T47D (cell line): ENCODE measurements around the gene FAM120AOS.
"Not testable (repeated sequence)": the region's sequence is repeated elsewhere in the genome, so short reads cannot be mapped to it uniquely, and the experiment has no call there.

Experiments
- DNase-seq, 2 experiments: peaks; one replicate each; pipeline versions ENCODE4 v3.0.0 to v3.0.0-alpha.2; 2011 to 2012; ENCODE audit warnings: low read depth in 1 of 2, low spot score in 1 of 2
- JUND ChIP-seq: IDR thresholded peaks from 2 replicates; pipeline ENCODE4 v1.6.1; 2012; ENCODE audit warnings: low read depth
- in situ Hi-C: cut with HindIII; loops from 2 replicates; pipeline ENCODE4 v1.10.0; 2016; ENCODE audit warnings: low sequenced_read_pairs, low pct_unique_long_range_greater_than_20kb

FAM120AOS gene

GRCh38 chr9:93450945-93451815 lies 2.2 kb downstream of the FAM120AOS start, which contains the start of gene FAM120A:
FAM120A (plus strand) TSS chr9:93451685; CDS start chr9:93451916, 231 bp downstream.
- TF ChIP-seq JUND: no peak
- peak; percentile 41 to 83 for DNase-seq
- in situ Hi-C loops: no loop called here

GRCh38 chr9:93447655-93448054 lies 5.7 kb downstream of the FAM120AOS start:
- no peak for TF ChIP-seq JUND
- DNase-seq: no peak

GRCh38 chr9:93446073-93446472 lies 7.3 kb downstream of the FAM120AOS start:
- in situ Hi-C loops: no loop called here

More at GRCh38 chr9:93447655-93448054, 5.7 kb downstream of the FAM120AOS start:
- in situ Hi-C loops: no loop called here

DNA sequence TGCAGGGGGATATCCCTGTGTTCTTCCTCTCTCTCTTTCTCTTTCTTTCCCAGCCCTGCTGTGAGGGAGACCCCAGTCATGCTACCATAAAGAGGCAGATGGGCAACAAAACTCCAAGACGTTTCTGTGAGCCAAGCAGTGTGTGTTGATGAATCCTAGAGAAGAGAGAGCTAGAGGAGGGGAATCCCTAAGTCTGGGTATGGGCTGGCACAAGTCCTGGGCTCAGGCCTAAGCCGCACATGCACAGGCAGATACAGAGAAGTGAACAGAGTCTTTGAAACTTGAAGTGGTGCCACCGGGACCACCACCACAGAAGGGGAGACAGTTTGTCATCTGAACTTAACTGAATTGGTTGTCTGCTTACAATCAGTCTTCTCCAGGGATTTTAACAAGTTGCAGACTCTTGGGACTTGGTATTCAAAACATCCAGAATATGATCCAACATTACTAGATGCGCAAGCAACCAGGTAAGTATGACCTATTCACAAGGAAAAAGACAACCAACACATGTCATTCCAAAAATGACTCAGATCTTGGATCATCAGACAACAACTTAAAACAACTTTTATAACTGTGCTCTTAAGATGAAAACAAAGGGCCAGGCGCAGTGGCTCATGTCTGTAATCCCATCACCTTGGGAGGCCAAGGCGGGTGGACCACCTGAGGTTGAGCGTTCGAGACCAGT lies 12.3 kb downstream of the FAM120AOS start:
- no peak for TF ChIP-seq JUND
- in situ Hi-C loops: no loop called here

More at GRCh38 chr9:93446073-93446472, 7.3 kb downstream of the FAM120AOS start:
- no peak for TF ChIP-seq JUND
- no peak for DNase-seq

DNA sequence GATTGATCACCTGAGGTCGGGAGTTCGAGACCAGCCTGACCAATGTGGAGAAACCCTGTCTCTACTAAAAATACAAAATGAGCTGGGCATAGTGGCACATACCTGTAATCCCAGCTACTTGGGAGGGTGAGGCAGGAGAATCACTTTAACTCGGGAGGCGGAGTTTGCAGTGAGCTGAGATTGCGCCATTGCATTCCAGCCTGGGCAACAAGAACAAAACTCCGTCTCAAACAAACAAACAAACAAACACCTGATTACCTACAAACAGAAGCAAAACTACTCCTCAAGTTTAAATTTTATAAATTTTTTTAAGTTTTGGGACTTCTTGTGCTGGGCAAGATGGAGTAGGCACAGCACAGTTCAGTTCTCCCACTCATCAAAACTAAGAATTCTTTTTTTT lies 14.1 kb downstream of the FAM120AOS start:
- DNase-seq, in situ Hi-C loops: not testable (repeated sequence)

More for the DNA sequence above, 12.3 kb downstream of the FAM120AOS start:
- DNase-seq: no peak

DNA sequence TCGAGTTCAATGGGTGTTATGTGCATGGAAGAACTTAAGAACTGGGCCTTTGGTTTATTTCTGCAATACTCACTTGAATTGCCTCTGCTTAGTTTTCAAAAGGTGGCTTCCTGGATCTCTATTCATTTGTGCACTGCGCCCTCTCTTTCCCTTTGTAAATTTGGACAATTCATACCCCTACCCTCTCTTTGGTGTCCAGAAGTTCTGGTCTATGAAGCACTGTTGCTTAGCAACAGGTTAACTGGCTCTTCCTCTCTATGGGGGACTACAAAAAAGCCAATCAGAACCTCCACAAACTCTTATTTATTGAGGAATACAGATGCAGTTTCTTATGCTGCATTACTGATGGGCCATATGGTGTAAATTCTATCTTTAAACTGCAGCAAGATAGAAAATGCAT lies 15.4 kb downstream of the FAM120AOS start:
- TF ChIP-seq JUND: no peak
- in situ Hi-C loops: no loop called here
- DNase-seq: no peak

- in situ Hi-C loops: no loop called here
- TF ChIP-seq JUND: no peak
These were observed 16.6 kb downstream of the FAM120AOS start for GRCh38 chr9:93436655-93437407.

GRCh38 chr9:93436218-93436617 lies 17.2 kb downstream of the FAM120AOS start:
- TF ChIP-seq JUND: no peak
- in situ Hi-C loops: no loop called here
- DNase-seq: no peak

More at GRCh38 chr9:93436655-93437407, 16.6 kb downstream of the FAM120AOS start:
- DNase-seq: no peak

GRCh38 chr9:93435386-93435785 lies 18.0 kb downstream of the FAM120AOS start:
- in situ Hi-C loops: no loop called here
- no peak for DNase-seq
- TF ChIP-seq JUND: no peak

DNA sequence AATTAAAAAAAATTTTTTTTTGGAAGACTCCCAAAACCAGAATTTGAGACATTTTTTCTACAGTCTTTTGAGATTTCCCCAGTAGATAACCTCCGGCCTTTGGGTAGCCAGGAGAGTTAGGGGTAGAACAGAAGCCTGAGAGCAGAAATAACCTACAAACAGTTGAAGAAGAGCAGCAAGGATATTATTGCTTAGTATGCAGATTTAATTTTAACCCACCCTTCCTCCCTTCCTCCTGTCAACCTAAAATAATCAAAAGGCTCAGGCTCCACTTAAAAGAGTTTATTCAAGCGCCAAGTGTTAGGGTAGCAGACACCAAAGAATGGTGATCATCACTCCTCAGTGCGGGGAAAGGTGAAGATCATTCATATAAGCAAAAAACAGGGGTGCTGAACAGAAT lies 19.3 kb downstream of the FAM120AOS start:
- in situ Hi-C loops: no loop called here
- TF ChIP-seq JUND: no peak
- DNase-seq: no peak

- in situ Hi-C loops: no loop called here
- TF ChIP-seq JUND: no peak
- no peak for DNase-seq
These were observed 20.4 kb downstream of the FAM120AOS start for GRCh38 chr9:93432964-93433363.

DNA sequence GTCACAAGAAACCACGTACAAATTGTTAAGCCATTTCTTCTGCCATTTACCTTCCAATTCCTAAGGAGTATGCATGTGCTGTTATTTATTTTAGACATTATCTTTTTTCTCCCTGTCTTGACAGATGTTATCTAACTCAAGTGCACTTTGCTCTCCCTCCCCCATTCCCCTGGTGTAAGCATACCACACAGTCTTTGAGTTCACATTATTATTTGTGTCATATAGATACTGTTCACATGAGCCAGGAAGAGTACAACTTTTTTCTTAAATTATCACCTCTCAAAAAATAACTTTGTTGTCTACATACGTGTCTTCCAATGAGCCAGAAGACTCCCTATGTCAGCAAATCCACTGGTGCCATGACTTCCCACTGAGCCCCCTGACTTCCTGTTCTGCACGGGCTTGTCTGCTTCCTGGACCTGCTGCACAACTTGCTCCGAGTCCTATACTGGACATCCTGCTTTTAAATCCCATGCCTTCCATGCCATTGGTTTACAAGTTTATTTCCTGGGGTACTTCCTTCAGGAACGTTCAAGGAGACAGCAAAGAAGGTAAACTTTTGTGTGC lies 21.8 kb downstream of the FAM120AOS start:
- DNase-seq: peak in 1 of 2 experiments; percentile 20
- TF ChIP-seq JUND: no peak
- in situ Hi-C loops: no loop called here
